A549 (cell line): Measurements from ENCODE around the gene OSBPL3. TPM values are rescaled to one million over a fixed set of nuclear protein-coding genes. Genes with fewer than 3 reads are reported as not detected.

Source experiments
- ATAC-seq, 2 experiments: fragments of 200-7000 bp in 1 of 2; fragments of >200 bp in 1 of 2; cut with Nextera tagmentation in 1 of 2; cut with Tn5 transposase in 1 of 2; 3 replicates each; pipeline versions ENCODE4 v1.8.0 to v1.9.1; 2018 to 2020; ENCODE audit warnings: mild to moderate bottlenecking in 1 of 2, moderate library complexity in 1 of 2
- CTCF ChIA-PET: fragments of 300-600 bp; sonication (Branson Sonifier 250); formaldehyde crosslinking; extraction: SDS; loops from one replicate; lab custom pipeline; 2021; ENCODE audit warnings: antibody characterized with exemption, inconsistent platforms; lab: Yijun Ruan, JAX
- POLR2A ChIA-PET: fragments of 350-600 bp; formaldehyde crosslinking; extraction: SDS; loops from one replicate; lab custom pipeline; 2021; ENCODE audit warnings: antibody characterized with exemption, inconsistent platforms; lab: Yijun Ruan, JAX
- DNase-seq, 2 experiments: peaks; one replicate each; pipeline versions ENCODE4 v3.0.0 to v3.0.0-alpha.2; 2011 to 2016; ENCODE audit warnings: low read depth in 1 of 2, low spot score in 1 of 2
- FAIRE-seq: peaks from 2 replicates; lab custom pipeline; 2011; peaks lifted over from hg19 to GRCh38; lab: Jason Lieb, UNC
- H3K27ac ChIP-seq, 2 experiments: fragments of >200 bp; sonication (Bioruptor Twin); formaldehyde crosslinking; 3 replicates each; pipeline ENCODE4 v1.5.1; 2016 to 2017
- H3K4me1 ChIP-seq: fragments of >200 bp; sonication (Bioruptor Twin); formaldehyde crosslinking; 3 replicates; pipeline ENCODE4 v1.6.1; 2016
- H3K4me2 ChIP-seq: fragments of >200 bp; sonication (Bioruptor Twin); formaldehyde crosslinking; 3 replicates; pipeline ENCODE4 v1.6.1; 2016
- H3K4me3 ChIP-seq: fragments of >200 bp; sonication (Bioruptor Twin); formaldehyde crosslinking; 3 replicates; pipeline ENCODE4 v1.5.1; 2016
- H3K9me3 ChIP-seq: fragments of >200 bp; sonication (Bioruptor Twin); formaldehyde crosslinking; 3 replicates; pipeline ENCODE4 v1.6.1; 2016
- BCL3 ChIP-seq: fragments of >200 bp; sonication (Bioruptor Twin); formaldehyde crosslinking; IDR thresholded peaks from 3 replicates; pipeline ENCODE4 v1.6.1; 2016
- BHLHE40 ChIP-seq: IDR thresholded peaks from 2 replicates; pipeline ENCODE4 v1.6.1; 2012; ENCODE audit warnings: low read depth, low read length, inconsistent platforms
- EHF ChIP-seq: fragments of 250-450 bp; sonication (Bioruptor Pico); IDR thresholded peaks from 2 replicates; pipeline ENCODE4 v1.5.0; 2020; ENCODE audit warnings: mild to moderate bottlenecking
- EHMT2 ChIP-seq: fragments of 200-600 bp; sonication (generic); IDR thresholded peaks from 2 replicates; pipeline ENCODE4 v1.6.1; 2016; ENCODE audit warnings: antibody characterized with exemption, low read depth, mild to moderate bottlenecking, moderate library complexity
- EP300 ChIP-seq, 2 experiments: fragments of >200 bp; sonication (Bioruptor Twin); formaldehyde crosslinking; IDR thresholded peaks; 2 replicates in 1 of 2; 3 replicates in 1 of 2; pipeline ENCODE4 v1.6.1; 2016 to 2017
- ESRRA ChIP-seq: fragments of 150-350 bp; IDR thresholded peaks from 2 replicates; pipeline ENCODE4 v1.6.1; 2014; ENCODE audit warnings: mild to moderate bottlenecking, low read length, borderline replicate concordance
- FOSL2 ChIP-seq, 2 experiments: fragments of 450-650 bp in 1 of 2; fragments of >200 bp in 1 of 2; sonication (Bioruptor Twin) in 1 of 2; formaldehyde crosslinking; IDR thresholded peaks; 2 replicates each; pipeline versions ENCODE4 v1.5.0 to v1.6.1; 2016 to 2020; ENCODE audit warnings: mild to moderate bottlenecking in 1 of 2, moderate library complexity in 1 of 2
- FOXS1 ChIP-seq: fragments of 250-450 bp; sonication (Bioruptor Pico); IDR thresholded peaks from 2 replicates; pipeline ENCODE4 v1.5.0; 2020; ENCODE audit warnings: mild to moderate bottlenecking, moderate library complexity
- GATA3 ChIP-seq: IDR thresholded peaks from 2 replicates; pipeline ENCODE4 v1.6.1; 2012; ENCODE audit warnings: borderline replicate concordance
- HEYL ChIP-seq: fragments of 250-450 bp; sonication (Bioruptor Pico); IDR thresholded peaks from 2 replicates; pipeline ENCODE4 v1.8.0; 2021; ENCODE audit warnings: mild to moderate bottlenecking, moderate library complexity
- HMGXB4 ChIP-seq: fragments of 250-450 bp; sonication (Bioruptor Pico); IDR thresholded peaks from 2 replicates; pipeline ENCODE4 v1.5.0; 2021; ENCODE audit warnings: mild to moderate bottlenecking, moderate library complexity, borderline replicate concordance
- HOXB13 ChIP-seq: fragments of 250-450 bp; sonication (Bioruptor Pico); IDR thresholded peaks from 2 replicates; pipeline ENCODE4 v1.5.0; 2020; ENCODE audit warnings: low read depth, mild to moderate bottlenecking, moderate library complexity
- JUN ChIP-seq, 2 experiments: fragments of >200 bp; sonication (Bioruptor Twin); formaldehyde crosslinking; IDR thresholded peaks; 2 replicates in 1 of 2; 3 replicates in 1 of 2; pipeline ENCODE4 v1.6.1; 2016 to 2017
- KDM1A ChIP-seq: fragments of 200-600 bp; sonication (generic); IDR thresholded peaks from 2 replicates; pipeline ENCODE4 v1.6.1; 2016; ENCODE audit warnings: low read depth, mild to moderate bottlenecking
- MAZ ChIP-seq: fragments of 150-350 bp; IDR thresholded peaks from 2 replicates; pipeline ENCODE4 v1.6.1; 2014; ENCODE audit warnings: antibody characterized with exemption, low read depth, low read length, borderline replicate concordance
- MYC ChIP-seq: IDR thresholded peaks from 2 replicates; pipeline ENCODE4 v1.6.1; 2012; ENCODE audit warnings: mild to moderate bottlenecking, inconsistent platforms, low read length, improper control_type of control experiment, borderline replicate concordance
- NFE2L2 ChIP-seq: fragments of 150-350 bp; conservative IDR thresholded peaks from 2 replicates; pipeline ENCODE4 v1.6.1; 2014; ENCODE audit warnings: low read length
- PHF8 ChIP-seq: fragments of 200-600 bp; sonication (generic); IDR thresholded peaks from 2 replicates; pipeline ENCODE4 v1.6.1; 2016; ENCODE audit warnings: low read depth, mild to moderate bottlenecking, antibody characterized with exemption, moderate library complexity, borderline replicate concordance
- POLR2A ChIP-seq: IDR thresholded peaks from 2 replicates; pipeline ENCODE4 v1.6.1; 2012; ENCODE audit warnings: mild to moderate bottlenecking, low read length
- RAD21 ChIP-seq, 2 experiments: fragments of >200 bp in 1 of 2; sonication (Bioruptor Twin) in 1 of 2; formaldehyde crosslinking in 1 of 2; IDR thresholded peaks in 1 of 2; conservative IDR thresholded peaks in 1 of 2; 2 replicates in 1 of 2; 3 replicates in 1 of 2; pipeline ENCODE4 v1.6.1; 2012 to 2018; ENCODE audit warnings: inconsistent platforms in 1 of 2
- RARB ChIP-seq: fragments of 250-450 bp; sonication (Bioruptor Pico); IDR thresholded peaks from 2 replicates; pipeline ENCODE4 v1.8.0; 2021; ENCODE audit warnings: mild to moderate bottlenecking, moderate library complexity
- RCOR1 ChIP-seq: fragments of 150-350 bp; IDR thresholded peaks from 2 replicates; pipeline ENCODE4 v1.6.1; 2014; ENCODE audit warnings: antibody characterized with exemption, low read length, low read depth
- RNF2 ChIP-seq: fragments of 200-600 bp; sonication (generic); IDR thresholded peaks from 2 replicates; pipeline ENCODE4 v1.6.1; 2016; ENCODE audit warnings: low read depth, mild to moderate bottlenecking, antibody characterized with exemption, moderate library complexity, borderline replicate concordance
- TP53 ChIP-seq: fragments of 250-450 bp; sonication (Bioruptor Pico); IDR thresholded peaks from 2 replicates; pipeline ENCODE4 v1.5.0; 2021; ENCODE audit warnings: mild to moderate bottlenecking, moderate library complexity
- USF2 ChIP-seq: fragments of 450-650 bp; IDR thresholded peaks from 2 replicates; pipeline ENCODE4 v1.6.1; 2014; ENCODE audit warnings: antibody characterized with exemption
- ZNF302 ChIP-seq: fragments of 250-450 bp; sonication (Bioruptor Pico); IDR thresholded peaks from 2 replicates; pipeline ENCODE4 v1.9.0; 2021; ENCODE audit warnings: inconsistent platforms, mild to moderate bottlenecking, moderate library complexity
- whole genome bisulfite sequencing: methylation state at CpG from one replicate; pipeline ENCODE4 v1.1.6; 2017; ENCODE audit errors: missing lambda C conversion rate; 5-methylcytosine and 5-hydroxymethylcytosine counted together
- polyA plus RNA-seq, 4 experiments: library from polyadenylated mRNA; depleted of rRNA in 3 of 4; stranded (reverse); fragments of >200 nt; fragmentation: RNase III in 1 of 4; extraction: RNeasy Plus Mini Kit Qiagen cat#74134 plus additional on column Dnase treatment in 1 of 4; gene quantifications; 2 replicates in 3 of 4; 3 replicates in 1 of 4; pipeline ENCODE4 v1.2.3, GENCODE V29; 2011 to 2017

The OSBPL3 gene
- polyA plus RNA-seq, 2 of the 4 experiments (the other 2 are of a cell fraction) = 10.9 to 17.4 TPM

GRCh38 chr7:24834128-24834798, 145.7 kb downstream of the OSBPL3 start:
- no peak for FAIRE-seq
- Histone ChIP-seq H3K4me1 (no peaks in the 10 kb centered on the region; the same call in 2 of the 3 replicates), H3K9me3 (no peaks in the 10 kb centered on the region), H3K4me3 (no peak overlapping the region), H3K4me2 (no peak overlapping the region), H3K27ac (no peak overlapping the region)
- WGBS = 95% methylated on average over 25 of the region's 25 CpGs
- CTCF ChIA-PET = interaction anchor here (0.8 to 2.0 kb wide), 6 partner anchors 8 to 264 kb away, joined by 4 to 8 read pairs (median 4); partner anchors contain the start of gene OSBPL3
- TF ChIP-seq HEYL (CRISPR knock-in tag) = no peak
- TF ChIP-seq TP53 = no peak
- TF ChIP-seq FOXS1 (CRISPR knock-in tag) = no peak
- TF ChIP-seq BCL3 = no peak
- TF ChIP-seq BHLHE40 = no peak
- TF ChIP-seq NFE2L2 = no peak
- TF ChIP-seq HOXB13 (CRISPR knock-in tag) = no peak
- TF ChIP-seq JUN (IDR thresholded peaks at IDR 0.05) = no peak
- TF ChIP-seq GATA3 = no peak
- no peak for TF ChIP-seq POLR2A
- POLR2A ChIA-PET = no interaction called here
- no peak for DNase-seq
- no peak for ATAC-seq

GRCh38 chr7:24833549-24833948, 146.4 kb downstream of the OSBPL3 start:
- H3K4me1 ChIP-seq = peaks cover 6% of the 10 kb centered on the region; the same call in 1 of the 3 replicates
- ATAC-seq (no peak), FAIRE-seq (no peak), DNase-seq (no peak)
- 83% methylated on average over 5 of the region's 5 CpGs for WGBS
- ChIA-PET POLR2A (no interaction called here), CTCF (interaction anchor here (1.7 to 2.0 kb wide), 3 partner anchors 8 to 146 kb away, joined by 4 to 8 read pairs (median 8); partner anchors contain the start of gene OSBPL3)
- no peak overlapping the region for H3K27ac ChIP-seq
- no peak overlapping the region for H3K4me3 ChIP-seq
- no peaks in the 10 kb centered on the region for H3K9me3 ChIP-seq
- H3K4me2 ChIP-seq = no peak overlapping the region
- TF ChIP-seq GATA3 (no peak), PHF8 (no peak), MAZ (no peak), EHF (CRISPR knock-in tag) (no peak), HOXB13 (CRISPR knock-in tag) (no peak), RNF2 (no peak)

GRCh38 chr7:24831240-24831639, 148.7 kb downstream of the OSBPL3 start:
- FAIRE-seq (no peak), ATAC-seq (no peak), DNase-seq (no peak)
- CTCF ChIA-PET = interaction anchor here (0.7 to 2.8 kb wide), 3 partner anchors 10 to 151 kb away, joined by 3 to 12 read pairs (median 6); no protein-coding TSS in a partner anchor
- Histone ChIP-seq H3K4me3 (no peak overlapping the region), H3K4me2 (no peak overlapping the region), H3K27ac (no peak overlapping the region), H3K9me3 (no peaks in the 10 kb centered on the region), H3K4me1 (peaks cover 21% of the 10 kb centered on the region)
- POLR2A ChIA-PET = no interaction called here
- no peak for TF ChIP-seq KDM1A
- WGBS = 89% methylated on average over 4 of the region's 4 CpGs

- DNase-seq (no peak), FAIRE-seq (no peak), ATAC-seq (no peak)
- H3K4me1 ChIP-seq = peaks cover 28% of the 10 kb centered on the region
- CTCF ChIA-PET = interaction anchor here (2.6 to 2.8 kb wide), 2 partner anchors 10 to 18 kb away, joined by 6 to 12 read pairs; no protein-coding TSS in a partner anchor
- H3K9me3 ChIP-seq = no peaks in the 10 kb centered on the region
- H3K4me3 ChIP-seq = no peak overlapping the region
- no peak overlapping the region for H3K27ac ChIP-seq
- H3K4me2 ChIP-seq = no peak overlapping the region
- POLR2A ChIA-PET = no interaction called here
- TF ChIP-seq EP300 (IDR thresholded peaks at IDR 0.05) (no peak), ZNF302 (CRISPR knock-in tag) (no peak), BHLHE40 (no peak), EHMT2 (no peak), RARB (CRISPR knock-in tag) (no peak), RAD21 (conservative IDR thresholded peaks at IDR 0.05 in 1 of 2, IDR thresholded peaks at IDR 0.05 in 1 of 2) (no peak), FOSL2 (IDR thresholded peaks at IDR 0.05) (no peak), FOSL2 (CRISPR knock-in tag; IDR thresholded peaks at IDR 0.05) (no peak), HMGXB4 (CRISPR knock-in tag) (no peak), RCOR1 (no peak), PHF8 (no peak), MYC (no peak), ESRRA (no peak), USF2 (no peak)
- WGBS = 90% methylated on average over 9 of the region's 9 CpGs
Observed at GRCh38 chr7:24830440-24831050, 149.4 kb downstream of the OSBPL3 start.
